OCI-LY3 (cell line): ENCODE results near the gene ELAVL4.

Experiments
- CTCF ChIP-seq: fragments of 200-600, 300-600 bp; sonication (generic); IDR thresholded peaks from 2 replicates; pipeline ENCODE4 v1.5.1; 2014; ENCODE audit warnings: antibody characterized with exemption, low read length, low read depth
- EZH2phosphoT487 ChIP-seq: fragments of 200-600 bp; shearing (Covaris generic); IDR thresholded peaks from 2 replicates; pipeline ENCODE4 v1.6.1; 2018; ENCODE audit warnings: antibody characterized with exemption, mixed run types, low read depth

GRCh38 chr1:50105433-50105832 is 3.3 kb upstream of the ELAVL4 start:
- TF ChIP-seq CTCF = no peak
- TF ChIP-seq EZH2phosphoT487 = no peak
